T1000 (cell line): Measurements from ENCODE around the gene BRD1.

Experiments
- DNase-seq: peaks from one replicate; lab custom pipeline; 2025; ENCODE audit warnings: mixed read lengths; lab: John Stamatoyannopoulos, UW

The BRD1 gene

GRCh38 chr22:49727881-49728569 is 99.6 kb downstream of the BRD1 start:
- DNase-seq, result no peak

GRCh38 chr22:49727191-49727880 is 100.3 kb downstream of the BRD1 start:
- DNase-seq, result no peak

GRCh38 chr22:49726701-49727101 is 101.0 kb downstream of the BRD1 start:
- no peak for DNase-seq

GRCh38 chr22:49726022-49726681 is 101.5 kb downstream of the BRD1 start:
- no peak for DNase-seq

- no peak for DNase-seq
Observed at GRCh38 chr22:49725516-49725915, 102.2 kb downstream of the BRD1 start.

GRCh38 chr22:49724893-49725489 is 102.7 kb downstream of the BRD1 start:
- no peak for DNase-seq

GRCh38 chr22:49724030-49724892 is 103.4 kb downstream of the BRD1 start:
- no peak for DNase-seq

- DNase-seq, result no peak
Observed at GRCh38 chr22:49723478-49724029, 104.1 kb downstream of the BRD1 start.
